ENCODE results near the gene GOLGA2. TPM values are rescaled to one million over a fixed set of nuclear protein-coding genes. Genes with fewer than 3 reads are reported as not detected.

The GOLGA2 gene
- total RNA-seq, 1 donor from 2014 or later, result 56.1 TPM

- DNase-seq (ENCODE audit: low read depth, low spot score), result no peak
These were observed 20.8 kb upstream of the GOLGA2 start for GRCh38 chr9:128296340-128297220.

GRCh38 chr9:128294142-128294541, 18.3 kb upstream of the GOLGA2 start:
- DNase-seq (ENCODE audit: low read depth, low spot score), result no peak

- DNase-seq (ENCODE audit: low read depth, low spot score), result no peak
These were observed 17.3 kb upstream of the GOLGA2 start for GRCh38 chr9:128293091-128293490.

- DNase-seq (ENCODE audit: low read depth, low spot score), result no peak
These were observed 16.2 kb upstream of the GOLGA2 start for GRCh38 chr9:128292009-128292408.

- DNase-seq (ENCODE audit: low read depth, low spot score), result no peak
These were observed 12.6 kb upstream of the GOLGA2 start for GRCh38 chr9:128288273-128289004.

- DNase-seq (ENCODE audit: low read depth, low spot score), result no peak
These were observed 10.6 kb upstream of the GOLGA2 start for GRCh38 chr9:128286440-128286839.

GRCh38 chr9:128285033-128285784, 9.4 kb upstream of the GOLGA2 start:
- DNase-seq (ENCODE audit: low read depth, low spot score), result no peak

- peak; percentile 27 for DNase-seq (ENCODE audit: low read depth, low spot score)
These were observed 6.7 kb upstream of the GOLGA2 start for GRCh38 chr9:128282500-128282899.

GRCh38 chr9:128280084-128280622, 4.3 kb upstream of the GOLGA2 start:
- DNase-seq (ENCODE audit: low read depth, low spot score), result no peak

- peak; percentile 35 for DNase-seq (ENCODE audit: low read depth, low spot score)
These were observed 3.6 kb upstream of the GOLGA2 start for GRCh38 chr9:128279088-128280073.

GRCh38 chr9:128276574-128277270, 915 bp upstream of the GOLGA2 start:
- no peak for DNase-seq (ENCODE audit: low read depth, low spot score)

GRCh38 chr9:128276008-128276573, 284 bp upstream of the GOLGA2 start, which contains the start of gene SWI5:
TSS of gene SWI5 (plus strand) at chr9:128276276.
- DNase-seq (ENCODE audit: low read depth, low spot score), result peak; percentile 97

- no peak for DNase-seq (ENCODE audit: low read depth, low spot score)
These were observed 1.6 kb downstream of the GOLGA2 start for GRCh38 chr9:128274245-128274644.

- DNase-seq (ENCODE audit: low read depth, low spot score), result no peak
These were observed 4.3 kb downstream of the GOLGA2 start for GRCh38 chr9:128271512-128271911.

GRCh38 chr9:128271112-128271511, 4.7 kb downstream of the GOLGA2 start:
- DNase-seq (ENCODE audit: low read depth, low spot score), result no peak

GRCh38 chr9:128266868-128267590, 8.8 kb downstream of the GOLGA2 start:
- DNase-seq (ENCODE audit: low read depth, low spot score), result no peak

GRCh38 chr9:128265348-128265847, 10.4 kb downstream of the GOLGA2 start:
- DNase-seq (ENCODE audit: low read depth, low spot score), result no peak

- DNase-seq (ENCODE audit: low read depth, low spot score), result no peak
These were observed 13.1 kb downstream of the GOLGA2 start for GRCh38 chr9:128262687-128263086.

Measured in pulmonary artery endothelial cell (primary cell).